GM21723 (cell line): ENCODE data around the gene ADAM30.

ENCODE experiments used
- ATAC-seq: cut with Tn5 transposase; IDR thresholded peaks from one replicate; pipeline ENCODE4 v1.9.1; 2021; ENCODE audit warnings: mild to moderate bottlenecking, moderate library complexity; ENCODE audit not compliant: unreplicated experiment

ADAM30 gene

DNA sequence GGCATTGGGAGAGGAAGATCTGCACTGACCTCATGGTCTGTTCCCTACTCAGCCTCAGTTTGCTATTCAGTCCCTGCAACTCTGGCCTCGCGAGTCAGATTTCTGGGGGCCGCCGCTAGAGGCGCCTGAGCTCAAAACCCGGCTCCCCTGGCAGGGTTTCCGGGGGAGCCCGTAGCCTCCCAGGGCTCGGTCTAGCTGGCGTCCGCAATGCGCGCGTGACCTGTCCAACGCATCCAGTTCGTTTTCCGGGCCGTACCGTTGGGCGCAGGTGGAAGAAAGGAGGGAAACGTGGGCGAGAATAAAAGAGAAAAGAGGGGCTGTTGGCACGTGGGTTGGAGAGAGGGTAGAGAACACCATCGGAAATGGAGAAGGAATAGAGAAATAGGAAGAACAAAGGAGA is at the start of gene ADAM30:
Gene ADAM30, minus strand, starts transcription at position 213 of the 400 bp plus-strand sequence. Its CDS starts 179 bp downstream, at position 34.
- ATAC-seq = no peak

DNA sequence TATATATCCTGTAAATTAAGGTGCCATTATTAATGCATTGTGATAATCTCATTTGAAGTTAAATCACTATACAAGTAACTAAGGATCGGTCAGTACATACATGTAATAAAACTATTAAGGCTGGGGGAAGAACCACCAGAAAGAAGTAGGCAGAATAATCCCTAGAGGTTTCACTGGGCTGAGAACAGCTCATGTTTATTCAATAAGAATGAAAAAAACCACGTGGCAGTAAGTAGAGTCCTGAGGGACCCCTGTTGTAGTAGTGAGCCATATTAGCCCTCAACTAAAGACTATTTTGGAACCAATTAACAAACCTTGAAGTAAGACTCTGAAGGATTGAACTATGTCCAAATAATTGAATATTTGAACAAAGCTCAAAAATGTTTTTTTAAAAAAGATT is 46.9 kb upstream of the ADAM30 start:
- no peak for ATAC-seq

DNA sequence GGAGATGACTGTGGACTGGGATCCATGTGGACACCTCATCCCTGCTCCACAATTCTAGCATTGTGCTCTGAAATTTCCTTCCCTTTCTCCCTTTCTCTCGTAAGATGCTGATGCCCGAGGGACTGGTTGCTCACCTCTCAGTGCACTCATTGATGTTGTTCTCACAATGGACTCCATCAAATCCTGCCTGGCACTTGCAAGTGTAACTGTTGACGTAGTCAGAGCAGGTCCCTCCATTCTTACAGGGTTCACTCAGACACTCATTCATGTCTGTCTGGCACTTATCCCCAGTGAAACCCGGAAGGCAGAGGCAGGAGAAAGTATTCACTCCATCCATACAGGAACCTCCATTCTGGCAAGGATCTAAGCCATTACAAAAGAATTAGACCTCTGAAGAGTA is 45.1 kb upstream of the ADAM30 start:
- ATAC-seq = no peak

DNA sequence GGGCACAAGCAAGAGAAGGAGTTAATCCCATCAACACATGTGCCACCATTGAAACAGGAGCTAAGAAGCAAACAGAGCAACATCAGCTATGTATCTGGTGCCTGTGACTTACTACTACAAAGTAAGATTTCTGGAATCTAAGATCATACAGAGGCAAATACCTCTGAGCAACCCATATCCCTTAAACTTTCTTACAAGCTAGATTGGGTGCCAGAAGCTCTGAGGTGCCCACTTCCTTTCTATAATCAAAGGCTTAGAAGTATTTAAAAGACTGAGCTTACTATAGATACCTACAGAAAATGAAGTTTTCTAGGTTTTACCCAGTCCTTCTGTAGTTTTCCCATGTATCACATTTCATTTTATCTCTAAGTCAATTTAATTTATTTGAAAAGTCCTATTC is 44.4 kb upstream of the ADAM30 start:
- ATAC-seq = no peak

DNA sequence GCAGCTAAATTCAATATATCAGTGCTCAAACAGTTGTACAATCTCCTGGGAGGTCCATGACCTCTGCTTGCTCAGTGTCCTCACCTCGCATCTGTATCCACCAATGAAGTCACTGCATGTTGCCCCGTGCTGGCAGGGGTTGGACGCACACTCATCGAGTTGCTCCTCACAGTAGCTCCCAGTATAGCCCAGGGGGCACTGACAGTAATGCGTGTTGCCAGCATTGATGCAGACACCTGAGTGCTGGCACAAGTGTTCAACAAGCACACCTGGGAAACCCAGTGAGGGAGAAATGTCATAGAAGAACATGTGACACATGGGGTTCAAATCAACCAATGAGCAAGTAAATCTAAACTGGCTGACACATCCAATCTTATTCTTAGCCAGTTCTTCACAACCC is 40.9 kb upstream of the ADAM30 start:
- ATAC-seq = no peak

DNA sequence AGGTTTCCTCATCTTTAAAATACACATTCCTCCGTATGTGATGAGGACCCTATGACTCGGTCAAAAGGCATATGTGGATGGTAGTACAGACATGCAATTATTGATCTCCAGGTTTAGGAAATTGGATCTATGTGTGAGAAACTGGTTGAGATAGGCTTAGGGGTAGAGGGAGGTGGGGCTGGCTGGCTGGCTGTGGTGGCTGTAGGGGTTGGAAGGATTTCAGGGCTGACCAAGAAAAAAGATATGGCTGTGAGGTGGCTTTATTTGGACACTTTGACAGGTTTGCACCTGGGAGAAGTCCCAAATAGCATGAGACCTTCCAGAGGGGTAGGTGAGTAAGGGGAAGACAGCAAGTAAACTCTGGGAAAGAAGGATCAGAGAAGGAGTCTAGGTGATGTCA is 39.6 kb upstream of the ADAM30 start:
- ATAC-seq = no peak

DNA sequence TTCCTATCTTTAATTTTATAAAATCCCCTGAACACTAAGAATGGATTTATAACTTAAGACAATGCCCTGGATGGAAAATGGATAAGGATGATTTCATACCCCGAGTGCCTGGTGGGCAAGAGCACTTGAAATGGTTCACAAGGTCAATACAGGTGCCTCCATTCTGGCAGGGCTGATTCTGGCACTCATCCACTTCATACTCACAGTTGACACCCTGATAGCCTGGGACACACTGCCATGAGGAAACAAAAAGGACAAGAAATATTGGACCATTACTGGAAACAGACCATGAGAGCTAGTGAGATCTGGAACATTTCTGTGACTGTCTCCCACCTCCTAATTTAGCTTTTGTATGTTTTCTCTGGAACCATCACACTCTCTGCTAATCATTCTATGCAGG is 39.1 kb upstream of the ADAM30 start:
- no peak for ATAC-seq

DNA sequence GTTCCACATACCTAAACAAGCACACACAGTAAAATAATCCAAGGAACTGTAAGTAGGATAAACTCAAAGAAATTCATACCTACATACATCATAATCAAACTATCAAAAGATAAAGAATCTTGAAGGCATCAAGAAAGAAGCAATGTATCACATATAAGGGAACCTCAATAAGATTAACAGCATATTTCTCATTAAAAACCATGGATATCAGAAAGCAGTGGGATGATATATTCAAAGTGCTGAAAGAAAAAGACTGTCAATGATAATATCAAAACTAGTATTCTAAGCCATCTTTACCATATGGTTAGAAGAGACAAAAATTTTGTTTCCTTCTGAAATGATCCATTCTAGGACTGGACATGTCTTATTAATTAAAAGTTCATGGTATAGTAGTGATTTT is 37.1 kb upstream of the ADAM30 start:
- ATAC-seq = no peak

DNA sequence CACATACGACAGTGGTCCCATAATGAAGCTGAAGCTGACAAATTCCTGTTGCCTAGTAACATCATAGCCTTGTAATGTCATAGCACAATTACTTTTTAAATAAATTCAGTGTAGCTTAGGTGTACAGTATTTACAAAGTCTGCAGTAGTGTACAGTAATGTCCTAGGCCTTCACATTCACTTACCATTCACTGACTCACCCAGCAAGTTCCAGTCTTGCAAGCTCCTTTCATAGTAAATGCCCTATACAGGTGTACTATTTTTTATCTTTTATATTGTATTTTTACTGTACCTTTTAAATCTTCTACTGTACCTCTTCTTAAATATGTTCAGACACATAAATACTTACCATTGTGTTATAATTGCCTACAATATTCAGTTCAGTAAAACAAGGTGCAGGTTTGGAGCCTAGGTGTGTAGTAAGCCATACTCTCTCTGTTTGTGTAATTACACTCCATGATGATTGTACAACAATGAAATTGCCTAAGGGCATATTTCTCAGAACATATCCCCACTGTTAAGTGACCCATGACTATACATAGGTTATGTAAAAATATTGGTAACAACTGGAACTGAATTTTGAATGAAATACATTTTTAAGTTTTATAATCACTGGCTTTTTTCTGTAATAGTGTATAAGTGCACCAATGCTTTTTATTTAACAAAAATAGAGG is 33.5 kb upstream of the ADAM30 start:
- no peak for ATAC-seq

DNA sequence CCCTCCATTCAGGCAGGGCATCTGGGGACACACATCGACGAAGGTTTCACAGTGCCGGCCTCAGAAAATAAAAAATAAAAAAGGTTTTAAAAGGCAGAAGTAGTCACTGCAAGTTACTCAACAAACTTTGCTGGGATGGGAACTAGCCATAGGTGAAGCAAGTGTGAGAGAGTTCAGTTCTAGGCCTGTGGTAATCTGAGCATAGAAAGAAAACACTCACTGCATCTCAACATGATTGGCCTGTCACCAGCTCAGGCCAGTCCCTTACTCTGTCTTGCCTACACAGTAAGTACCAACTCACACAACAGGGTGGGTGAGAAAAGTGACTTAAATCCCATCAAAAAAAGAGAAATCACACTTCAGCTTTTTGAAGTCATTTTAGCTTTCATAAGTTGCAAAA is 30.2 kb upstream of the ADAM30 start:
- ATAC-seq = no peak

DNA sequence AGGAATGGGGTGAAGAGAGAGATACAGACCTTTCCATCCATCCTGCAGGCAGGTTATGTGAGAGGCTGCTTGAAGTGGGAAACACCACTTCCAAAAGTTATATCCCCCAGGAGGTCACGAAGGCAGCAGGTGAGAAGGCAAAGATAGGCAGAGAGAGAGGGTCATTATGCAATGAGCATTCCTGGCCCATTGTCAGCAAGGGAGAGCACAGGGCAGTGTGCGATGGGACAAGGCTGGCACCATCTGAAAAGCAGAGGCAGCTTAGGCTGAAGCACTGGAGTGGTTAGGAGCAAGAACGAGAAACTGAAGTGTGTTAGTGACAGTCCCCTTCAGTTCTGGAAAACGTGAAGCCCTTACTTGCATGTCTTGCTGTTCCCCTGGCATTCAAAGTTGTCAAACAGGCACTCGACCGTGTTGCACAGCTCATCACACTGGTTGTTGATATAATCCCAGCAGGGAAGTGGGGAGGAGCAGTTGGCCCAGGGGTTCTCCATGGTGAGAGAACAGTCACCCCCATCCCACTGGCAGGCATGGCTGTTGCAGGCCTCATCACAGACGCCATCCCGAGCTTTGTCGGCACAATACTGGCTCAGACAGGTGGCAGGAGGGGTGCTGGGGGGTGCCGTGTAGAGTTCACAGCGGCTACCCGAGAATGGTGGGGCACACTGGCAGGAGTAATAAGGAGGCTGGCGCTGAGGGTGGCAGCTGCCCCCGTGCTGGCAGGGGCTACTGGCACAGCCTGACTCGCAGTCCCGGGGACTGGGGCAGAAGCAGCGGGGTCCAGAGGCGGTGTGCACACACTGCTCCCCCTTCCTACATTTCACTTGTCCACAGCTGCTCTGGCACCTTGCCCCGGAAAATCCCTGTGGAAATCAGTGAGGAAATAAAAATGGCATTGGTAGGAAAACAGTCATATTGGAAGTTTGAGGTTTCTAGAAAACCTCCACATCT is 28.9 kb upstream of the ADAM30 start:
- ATAC-seq = no peak

DNA sequence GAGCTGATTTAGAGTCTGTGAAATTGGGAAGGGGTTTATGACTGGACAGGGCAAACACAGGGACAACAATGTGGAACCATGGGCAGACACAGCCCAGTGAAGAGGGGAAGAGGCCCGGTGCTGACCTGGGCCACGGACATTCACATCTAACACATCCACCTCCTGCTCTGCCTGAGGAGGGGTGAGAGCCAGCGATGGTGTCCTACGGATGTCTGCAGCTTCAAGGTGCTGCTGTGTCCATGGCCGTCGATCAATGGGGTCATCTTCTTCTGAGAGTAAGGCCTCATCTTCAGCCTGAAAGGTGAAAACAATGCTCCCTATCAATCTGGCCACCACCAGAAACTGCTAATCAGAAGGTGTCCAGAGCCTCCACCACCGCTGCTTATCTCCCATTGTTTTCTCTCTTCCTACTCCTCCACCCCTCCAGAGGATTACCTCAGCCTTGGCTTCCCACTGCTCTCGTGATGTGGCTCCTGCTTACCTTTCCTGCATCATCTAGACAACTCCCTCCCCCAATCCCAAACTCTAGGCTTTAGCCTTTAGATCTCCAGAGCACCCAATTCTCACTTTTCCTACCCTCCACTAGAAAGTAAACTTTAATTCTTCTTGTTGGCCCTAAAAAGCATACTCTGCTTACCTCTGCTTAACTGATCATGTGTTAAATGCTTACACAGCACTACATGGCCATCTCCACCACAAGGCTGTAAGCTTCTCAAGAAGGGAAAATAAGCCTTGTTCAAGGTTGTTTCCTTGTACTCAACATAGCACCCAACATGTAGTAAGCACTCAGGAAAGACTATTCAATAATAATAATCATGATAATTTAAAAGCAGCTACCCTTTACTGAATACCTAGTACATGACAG is 24.0 kb upstream of the ADAM30 start:
- ATAC-seq = no peak

DNA sequence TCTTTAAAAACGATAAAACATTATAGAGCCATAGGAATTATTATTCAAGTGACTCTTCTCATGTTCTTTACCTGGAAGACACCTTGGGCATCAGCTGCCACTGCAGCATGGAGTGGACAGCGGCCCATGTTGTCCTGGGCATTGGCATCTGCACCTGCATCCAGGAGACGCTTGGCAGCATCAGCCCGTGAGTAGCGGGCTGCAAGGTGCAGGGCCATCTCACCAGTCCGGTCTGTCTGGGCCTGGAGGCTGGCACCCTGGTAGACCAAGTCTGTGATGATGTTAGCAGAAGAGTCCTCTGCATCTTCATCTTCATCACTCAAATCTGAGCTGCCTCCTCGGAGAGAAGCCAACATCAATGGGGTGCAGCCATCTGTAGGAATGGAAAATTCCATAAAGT is 22.9 kb upstream of the ADAM30 start:
- no peak for ATAC-seq

DNA sequence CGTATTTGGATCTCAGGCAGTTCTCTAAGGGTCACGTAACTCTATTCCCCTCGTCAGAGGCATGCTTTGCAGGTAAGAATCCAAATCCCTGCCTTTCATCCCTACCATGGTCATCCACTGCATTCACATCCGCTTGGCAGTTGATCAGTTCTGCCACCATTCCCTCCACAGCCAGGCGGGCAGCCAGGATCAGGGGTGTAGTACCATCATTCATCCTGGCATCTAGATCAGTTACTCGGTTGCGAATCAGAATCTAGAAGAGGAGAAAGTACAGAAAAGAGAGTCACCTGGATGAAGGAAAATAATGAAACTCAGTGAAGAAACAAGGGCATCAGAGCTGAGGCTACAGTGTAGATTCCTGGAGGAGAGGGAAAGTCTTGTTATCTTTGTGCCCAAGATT is 22.0 kb upstream of the ADAM30 start:
- no peak for ATAC-seq

DNA sequence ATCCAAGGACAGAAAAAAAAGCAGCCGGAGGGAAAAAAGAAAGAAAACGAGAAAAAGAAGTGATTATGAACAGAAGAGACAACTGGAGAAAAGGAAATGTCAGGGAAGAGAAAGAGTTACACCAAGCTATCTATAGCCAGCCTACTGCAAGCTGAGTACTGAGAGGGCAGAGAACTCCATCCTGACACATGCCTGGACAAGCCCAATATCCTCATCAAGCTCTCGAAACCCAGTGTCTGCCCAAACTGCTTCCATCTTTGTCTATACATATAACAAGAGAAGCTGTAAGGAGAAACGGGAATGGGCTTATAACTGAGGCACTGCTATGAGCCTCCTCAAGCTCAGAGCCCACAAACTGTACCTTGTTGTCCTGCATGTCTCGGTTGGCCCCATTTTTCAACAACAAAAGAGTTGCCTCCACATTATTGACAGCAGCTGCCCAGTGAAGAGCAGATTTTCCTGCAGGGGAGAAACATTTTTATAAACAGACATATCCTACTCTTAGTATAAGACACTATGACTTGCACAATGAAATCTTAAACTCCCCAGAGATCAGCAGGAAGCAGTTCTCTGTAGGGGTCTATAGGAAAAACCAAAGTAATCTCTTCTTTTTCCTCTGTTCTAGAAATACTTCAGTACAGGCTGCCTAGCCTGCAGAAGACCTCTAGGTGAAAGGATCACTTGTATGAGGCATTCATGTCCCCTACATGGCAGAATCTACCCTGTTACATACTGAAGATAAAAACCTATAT is 21.2 kb upstream of the ADAM30 start:
- ATAC-seq = no peak

DNA sequence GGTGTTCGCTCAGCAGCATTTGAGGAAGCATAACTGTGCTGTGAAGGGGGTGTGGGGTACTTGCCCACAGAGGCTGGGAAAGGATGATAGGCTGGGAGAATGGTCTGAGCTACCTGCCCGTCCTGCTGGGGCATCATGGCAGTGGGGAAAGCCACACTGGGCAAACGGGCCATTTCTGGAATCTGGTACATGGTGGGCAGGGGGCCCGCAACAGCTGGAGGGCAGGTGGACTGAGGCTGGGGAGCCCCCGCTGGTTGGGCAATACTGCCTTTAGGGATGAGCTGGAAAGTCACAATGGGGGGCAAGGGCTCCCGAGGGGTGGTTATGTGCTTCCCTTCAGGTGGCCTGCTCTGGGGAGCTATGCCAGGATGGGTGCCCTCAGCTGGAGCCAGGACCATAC is 19.2 kb upstream of the ADAM30 start:
- ATAC-seq = no peak

DNA sequence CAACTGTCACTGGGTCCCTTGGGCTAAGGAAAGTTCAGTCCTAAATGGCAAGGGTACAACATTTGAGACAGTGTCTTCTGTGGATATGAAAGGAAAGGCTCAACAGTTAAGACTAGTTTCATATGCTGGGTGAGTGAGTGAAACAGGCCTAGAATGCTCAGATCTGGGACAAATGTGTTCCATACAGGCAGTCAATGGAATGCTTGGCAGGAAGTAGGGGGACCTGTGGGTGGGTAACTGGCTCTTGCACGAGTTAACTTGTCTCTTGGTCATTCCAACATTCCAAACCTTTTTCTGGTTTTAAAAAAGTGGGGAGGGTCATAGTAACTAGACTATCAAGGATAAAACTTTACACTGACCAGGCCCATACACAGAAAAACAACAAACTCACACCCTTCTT is 17.8 kb upstream of the ADAM30 start:
- ATAC-seq = no peak

DNA sequence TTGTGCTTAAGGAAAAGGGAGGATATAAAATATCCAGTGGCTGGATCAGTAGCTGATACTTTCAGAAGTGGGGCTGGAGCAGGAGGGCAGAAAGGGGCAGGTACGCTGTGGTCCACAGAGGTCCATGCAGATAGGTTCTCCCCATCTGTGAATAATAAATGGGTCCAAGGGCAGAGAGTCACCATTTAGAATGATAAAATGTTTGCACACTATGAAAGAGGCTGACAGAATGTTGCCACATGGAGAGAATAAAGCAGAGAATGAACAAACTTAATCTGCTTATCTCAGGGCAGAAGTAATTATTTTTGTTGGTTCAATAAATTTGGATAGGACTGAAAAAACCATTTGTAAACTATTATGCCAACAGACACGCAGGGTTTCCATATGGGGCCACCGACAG is 16.6 kb upstream of the ADAM30 start:
- no peak for ATAC-seq

DNA sequence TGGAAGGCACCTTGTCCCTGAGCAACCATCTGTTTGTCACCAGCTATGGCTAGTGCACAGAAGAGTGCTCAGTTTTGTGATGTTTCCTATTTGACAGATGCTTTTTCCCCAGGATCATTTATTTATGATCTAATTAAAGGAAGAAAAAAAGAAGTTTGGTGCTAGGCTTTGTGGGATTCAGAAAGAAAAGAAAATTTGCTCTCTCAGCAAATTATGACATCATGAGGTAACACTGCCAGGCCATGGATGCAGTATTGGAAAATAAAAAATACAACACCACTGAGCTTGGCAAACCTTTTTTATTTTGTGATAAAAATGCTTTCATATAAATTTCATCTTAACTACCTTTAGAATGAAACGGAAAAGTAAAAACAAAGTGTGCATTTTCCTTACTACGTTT is 15.5 kb upstream of the ADAM30 start:
- no peak for ATAC-seq

DNA sequence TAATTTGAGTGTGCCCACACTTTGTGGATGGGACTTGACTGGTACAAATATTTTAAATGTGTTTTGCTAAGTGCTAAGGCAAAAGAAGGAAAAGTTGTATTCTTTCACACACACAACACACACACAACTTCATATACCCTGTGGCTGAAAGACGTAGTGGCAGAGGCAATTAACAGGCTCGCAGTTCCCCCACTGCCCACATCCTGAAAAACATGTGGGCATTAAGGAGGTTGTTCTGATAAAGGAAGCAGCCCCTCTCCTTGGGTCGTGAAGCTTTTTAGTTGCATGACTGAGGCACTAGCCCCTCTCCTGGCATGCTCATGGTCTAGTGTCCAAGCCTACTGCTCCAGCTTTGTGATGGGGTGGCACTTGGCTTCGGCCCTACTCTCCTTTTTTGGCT is 14.3 kb upstream of the ADAM30 start:
- no peak for ATAC-seq
